Urinary bladder (tissue), 4 donors: ENCODE data around the gene SUMF1. TPM values are rescaled to one million over a fixed set of nuclear protein-coding genes. Genes with fewer than 3 reads are reported as not detected.

ENCODE experiments used
- DNase-seq: peaks from one replicate; pipeline ENCODE4 v3.0.0-alpha.2; 2015; ENCODE audit errors: extremely low spot score
- H3K27ac ChIP-seq: one replicate; pipeline ENCODE4 v1.5.1; 2013; ENCODE audit warnings: low read depth, mild to moderate bottlenecking, moderate library complexity
- H3K36me3 ChIP-seq: one replicate; pipeline ENCODE4 v1.6.1; 2013; ENCODE audit warnings: mild to moderate bottlenecking, moderate library complexity; ENCODE audit not compliant: insufficient read depth
- H3K4me1 ChIP-seq: one replicate; pipeline ENCODE4 v1.6.1; 2013; ENCODE audit warnings: mild to moderate bottlenecking, moderate library complexity; ENCODE audit not compliant: insufficient read depth
- H3K4me3 ChIP-seq: one replicate; pipeline ENCODE4 v1.5.1; 2013; ENCODE audit warnings: low read depth, low read length
- WGBS: extraction: QIAGEN DNeasy Blood & Tissue Kit; methylation state at CpG from one replicate; pipeline ENCODE4 v1.1.7; 2013; 5-methylcytosine and 5-hydroxymethylcytosine counted together
- polyA plus RNA-seq: library from polyadenylated mRNA; stranded (reverse); fragments of 200-250 nt; gene quantifications from one replicate; pipeline ENCODE4 v1.2.3, GENCODE V29; 2013
- total RNA-seq: library from RNA; depleted of rRNA; stranded (reverse); fragments of >200 nt; gene quantifications from one replicate; pipeline ENCODE4 v1.2.3, GENCODE V29; 2014
- donor health status: healthy with polysubstance abuse.
- donor health status: healthy.

SUMF1 gene
- total and polyA plus RNA-seq, 2 donors, result 26.4 to 51.2 TPM

DNA sequence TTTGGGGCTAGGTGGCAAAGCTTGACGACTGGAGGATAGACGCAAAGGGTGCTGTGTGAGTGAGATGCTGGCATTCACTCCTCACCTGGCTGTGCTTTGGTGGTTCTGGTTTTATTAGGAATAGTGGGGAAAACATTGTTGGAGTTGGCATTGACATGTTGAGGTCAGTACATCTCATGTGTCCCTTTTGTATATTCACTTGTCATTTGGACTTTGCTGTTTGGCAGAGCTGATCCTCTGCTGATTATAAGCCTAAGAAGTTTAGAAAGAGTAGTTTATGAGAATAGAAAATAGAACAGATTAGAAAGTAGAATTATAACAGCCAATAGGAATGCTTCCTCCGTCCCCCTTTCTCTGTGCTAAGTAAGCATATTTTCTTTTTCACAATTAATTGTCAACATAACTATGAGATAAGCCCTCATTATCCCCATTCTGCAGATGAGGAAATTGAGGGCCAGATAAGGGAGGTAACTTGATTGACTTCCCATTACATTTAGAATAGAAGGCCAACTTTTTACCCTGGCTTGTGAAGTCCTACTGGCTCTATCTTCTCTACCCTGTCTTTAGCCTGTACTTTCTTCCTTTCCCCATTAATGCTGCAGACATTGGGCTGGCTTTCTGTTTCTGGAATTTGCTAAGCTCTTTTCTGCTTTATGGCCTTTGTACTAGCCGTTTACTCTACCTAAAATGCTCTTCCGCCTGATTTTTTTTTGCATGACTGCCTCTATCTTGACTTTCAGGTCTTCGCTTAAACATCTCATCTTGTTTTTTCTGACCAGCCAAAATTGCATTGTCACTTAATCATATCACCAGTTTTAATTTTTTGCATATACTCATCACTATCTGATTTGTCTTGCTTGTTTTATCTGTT, 38.9 kb upstream of the SUMF1 start:
- no peaks in the 10 kb centered on the region for H3K36me3 ChIP-seq
- H3K4me3 ChIP-seq, result no peak overlapping the region
- 61% methylated on average over 6 of the region's 6 CpGs for WGBS
- H3K27ac ChIP-seq, result no peak overlapping the region
- DNase-seq, result no peak
- peaks cover 2% of the 10 kb centered on the region for H3K4me1 ChIP-seq

DNA sequence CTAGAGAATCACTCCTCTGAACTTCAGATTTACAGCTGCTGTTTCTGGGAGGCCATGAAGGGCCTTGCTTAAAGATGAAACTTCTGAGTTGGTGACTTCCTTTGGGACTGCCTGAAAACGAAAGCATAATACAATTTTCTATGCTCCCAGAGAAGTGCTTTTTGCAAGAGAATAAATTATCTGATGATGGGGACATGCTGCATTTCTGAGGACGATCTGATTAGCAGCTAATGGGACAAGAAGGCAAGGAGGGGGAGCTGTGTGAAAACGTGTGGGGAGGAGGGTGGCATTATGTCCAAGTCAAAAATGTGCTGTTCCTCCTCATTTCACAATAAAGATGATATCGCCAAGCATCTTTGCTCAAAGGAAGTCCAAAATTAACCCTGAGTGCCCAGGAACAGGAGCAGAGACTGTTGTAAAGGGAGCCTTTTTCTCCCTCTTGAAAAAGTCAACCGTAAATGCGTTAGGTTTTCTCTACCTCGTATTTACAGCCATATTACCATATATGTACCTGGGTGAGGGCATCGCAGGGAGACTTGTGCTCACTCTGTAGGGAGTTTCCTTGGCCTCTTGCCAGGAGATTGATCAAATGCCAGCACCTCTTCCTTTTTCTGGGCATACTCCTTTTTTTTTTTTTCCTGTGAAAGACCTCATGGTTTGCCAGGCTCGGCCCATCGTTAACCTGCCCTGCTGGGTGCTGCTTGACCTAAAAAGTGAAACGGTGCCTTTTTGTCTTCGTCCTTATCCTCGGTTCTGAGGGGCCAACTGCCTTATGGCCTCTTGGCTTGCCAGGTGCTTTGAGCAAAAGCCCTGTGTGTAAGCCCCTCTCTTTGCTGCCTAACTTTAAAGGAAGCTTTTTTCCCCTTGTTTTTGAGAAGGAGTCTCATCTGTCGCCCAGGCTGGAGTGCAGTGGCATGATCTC, 37.5 kb upstream of the SUMF1 start:
- Histone ChIP-seq H3K4me3 (no peak overlapping the region), H3K36me3 (no peaks in the 10 kb centered on the region), H3K4me1 (peaks cover 2% of the 10 kb centered on the region), H3K27ac (peak overlapping the region; percentile 11)
- DNase-seq, result no peak
- 18% methylated on average over 14 of the region's 14 CpGs for WGBS

DNA sequence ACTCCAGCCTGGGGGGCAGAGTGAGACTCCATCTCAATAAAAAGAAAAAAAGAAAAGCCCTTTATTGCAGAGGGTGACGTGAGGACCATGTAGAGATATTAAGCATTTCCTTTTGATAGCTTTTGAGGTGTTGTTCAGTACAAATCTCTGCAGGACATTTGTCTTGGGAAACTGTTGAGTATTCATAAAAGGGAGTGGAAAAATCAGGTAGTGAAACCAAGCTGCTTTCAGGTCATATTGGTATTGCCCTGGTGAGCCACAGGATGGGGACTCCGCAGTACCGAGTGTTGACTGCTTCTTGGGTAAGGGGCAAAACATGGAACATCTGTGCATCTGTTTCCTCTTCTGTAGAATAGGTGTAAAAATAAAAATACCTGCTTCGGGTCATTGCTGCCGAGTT, 36.0 kb upstream of the SUMF1 start:
- WGBS, result 82% methylated on average over 5 of the region's 5 CpGs
- peaks cover 2% of the 10 kb centered on the region for H3K4me1 ChIP-seq

DNA sequence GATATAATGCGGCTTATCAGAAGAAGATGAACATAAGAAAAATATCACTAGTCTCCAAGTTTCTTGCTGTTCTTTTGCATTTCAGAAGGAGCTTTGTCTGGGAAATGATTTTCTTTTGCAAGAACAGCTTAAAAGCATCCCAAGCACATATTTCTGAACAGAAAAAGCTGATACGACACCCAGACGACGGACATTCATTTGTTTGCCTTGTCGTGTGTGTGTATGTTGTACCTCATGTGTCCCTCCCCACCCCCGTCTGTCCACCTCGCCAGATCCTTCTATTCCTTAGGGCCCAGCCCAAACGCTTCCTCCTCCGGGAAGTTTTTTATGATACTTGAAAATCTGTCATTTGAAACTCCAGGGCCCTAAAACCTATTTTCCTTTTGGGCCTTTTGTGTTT, 34.9 kb upstream of the SUMF1 start:
- no peaks in the 10 kb centered on the region for H3K36me3 ChIP-seq
- DNase-seq, result no peak
- no peak overlapping the region for H3K4me3 ChIP-seq
- peaks cover 2% of the 10 kb centered on the region for H3K4me1 ChIP-seq
- H3K27ac ChIP-seq, result no peak overlapping the region
- WGBS, result 71% methylated on average over 9 of the region's 9 CpGs

More for the DNA sequence above, 36.0 kb upstream of the SUMF1 start:
- no peak for DNase-seq
- no peak overlapping the region for H3K4me3 ChIP-seq
- no peak overlapping the region for H3K27ac ChIP-seq
- H3K36me3 ChIP-seq, result no peaks in the 10 kb centered on the region

DNA sequence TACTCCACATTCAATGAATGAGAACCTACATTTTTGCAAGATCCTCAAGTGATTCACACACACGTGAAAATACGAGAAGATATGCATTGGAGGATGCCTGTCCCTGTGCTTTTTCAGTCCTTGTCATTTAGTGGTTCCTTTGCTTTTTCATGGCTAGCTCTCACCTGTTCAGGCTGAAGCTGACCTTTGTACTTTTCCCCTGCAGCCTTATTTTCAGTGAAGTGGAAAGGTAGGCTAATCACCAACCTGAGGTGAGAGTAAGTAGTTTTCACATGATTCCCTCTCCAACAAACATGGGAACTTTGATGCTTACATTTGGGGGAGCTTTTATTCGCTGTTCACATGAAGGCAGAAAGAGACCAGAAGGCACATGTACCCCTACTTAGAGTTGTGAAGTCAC, 34.4 kb upstream of the SUMF1 start:
- Histone ChIP-seq H3K27ac (no peak overlapping the region), H3K4me3 (no peak overlapping the region), H3K4me1 (peaks cover 2% of the 10 kb centered on the region), H3K36me3 (no peaks in the 10 kb centered on the region)
- WGBS, result 88% methylated on average over 3 of the region's 3 CpGs
- no peak for DNase-seq

DNA sequence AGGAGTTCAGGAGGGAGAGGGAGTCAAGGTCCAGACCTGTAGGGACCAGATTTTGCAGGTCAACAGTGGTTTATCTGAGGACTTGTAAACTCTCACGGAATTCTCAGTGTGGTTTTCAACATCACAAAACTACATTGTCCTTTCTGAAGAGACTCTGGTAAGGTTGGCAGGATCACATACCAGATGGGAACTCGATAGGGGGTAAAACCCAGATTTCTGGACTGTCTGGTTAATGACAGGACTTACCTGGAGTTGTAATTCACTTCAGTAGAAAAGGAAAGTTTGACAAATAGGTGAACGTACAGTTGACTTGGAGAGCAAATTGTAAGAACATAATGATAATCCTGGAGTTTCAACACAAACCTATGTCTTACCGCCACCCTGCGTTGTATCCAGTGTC, 31.4 kb upstream of the SUMF1 start:
- WGBS, result 81% methylated on average over 5 of the region's 5 CpGs
- Histone ChIP-seq H3K36me3 (no peaks in the 10 kb centered on the region), H3K27ac (no peak overlapping the region), H3K4me3 (no peak overlapping the region), H3K4me1 (no peaks in the 10 kb centered on the region)
- no peak for DNase-seq

DNA sequence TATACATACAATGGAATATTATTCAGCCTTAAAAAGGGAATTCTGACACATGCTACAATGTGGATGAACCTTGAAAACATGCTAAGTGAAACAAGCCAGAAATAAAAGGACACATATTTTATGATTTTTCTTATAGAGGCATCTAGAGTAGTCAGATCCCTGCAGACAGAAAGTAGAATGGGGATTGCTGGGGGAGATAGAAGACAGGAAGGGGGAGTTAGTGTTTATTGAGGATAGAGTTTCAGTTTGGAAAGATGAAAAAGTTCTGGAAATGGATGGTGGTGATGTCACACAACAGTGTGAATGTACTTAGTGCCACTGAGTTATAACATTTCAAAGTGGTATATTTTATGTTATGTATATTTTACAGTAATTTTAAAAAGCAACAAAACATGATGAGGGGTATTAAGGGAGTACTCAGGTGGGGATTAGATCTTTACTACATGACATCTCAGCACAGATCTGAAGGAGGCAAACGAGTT, 30.8 kb upstream of the SUMF1 start:
- Histone ChIP-seq H3K4me3 (no peak overlapping the region), H3K36me3 (no peaks in the 10 kb centered on the region), H3K4me1 (no peaks in the 10 kb centered on the region), H3K27ac (no peak overlapping the region)
- 51% methylated on average over 1 of the region's 1 CpG for WGBS
- DNase-seq, result no peak

DNA sequence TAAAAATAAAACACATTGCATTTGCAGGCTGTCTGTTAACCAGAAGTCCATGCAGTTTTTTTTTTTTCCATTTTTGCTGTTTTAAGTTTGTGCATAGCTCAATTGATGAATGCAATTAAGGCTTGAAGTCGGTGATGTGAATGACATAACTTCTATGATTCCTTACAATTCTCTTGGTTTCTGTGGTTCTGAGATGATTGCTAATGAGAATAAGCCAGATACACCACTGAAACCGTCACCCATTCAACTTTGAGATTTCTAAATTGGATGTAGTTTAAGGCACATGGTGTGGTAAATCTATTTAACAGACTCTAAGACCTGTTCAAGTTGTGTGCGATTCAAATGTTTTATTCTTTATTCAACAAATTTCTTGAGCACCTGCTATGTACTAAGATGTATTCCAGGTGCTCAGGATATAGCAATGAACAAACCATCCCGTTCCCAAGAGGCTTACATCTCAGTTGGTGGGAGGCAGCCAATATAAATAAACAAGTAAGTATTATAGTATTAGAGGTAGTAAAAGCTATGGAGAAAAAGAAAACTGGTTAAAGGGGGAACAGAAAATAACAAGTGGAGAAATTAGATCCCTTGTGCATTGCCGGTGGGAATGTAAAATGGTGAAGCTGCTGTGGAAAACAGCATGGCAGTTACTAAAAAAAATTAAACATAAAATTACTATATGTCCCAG, 30.1 kb upstream of the SUMF1 start:
- no peak for DNase-seq
- Histone ChIP-seq H3K4me1 (no peaks in the 10 kb centered on the region), H3K4me3 (no peak overlapping the region), H3K36me3 (no peaks in the 10 kb centered on the region), H3K27ac (no peak overlapping the region)
- WGBS, result 58% methylated on average over 5 of the region's 5 CpGs

DNA sequence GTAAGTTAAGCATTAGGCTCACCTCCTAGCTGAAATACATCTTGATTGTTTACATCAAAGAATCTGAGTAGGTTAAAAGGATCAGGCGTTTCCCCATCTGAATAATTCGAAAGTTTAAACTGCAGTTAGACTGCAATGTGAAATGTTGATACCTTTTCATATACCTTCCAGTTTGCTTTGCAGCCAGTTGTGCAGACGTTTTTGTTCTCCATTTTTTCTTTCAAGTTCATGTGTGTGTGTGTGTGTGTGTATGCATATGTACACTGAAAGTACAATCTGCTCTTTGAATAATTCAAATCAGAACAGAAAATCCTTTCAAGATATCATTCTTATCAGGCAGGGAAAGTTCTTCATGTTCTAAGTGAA, 29.0 kb upstream of the SUMF1 start:
- no peak for DNase-seq
- Histone ChIP-seq H3K4me3 (no peak overlapping the region), H3K36me3 (no peaks in the 10 kb centered on the region), H3K27ac (no peak overlapping the region), H3K4me1 (no peaks in the 10 kb centered on the region)
- WGBS, result 52% methylated on average over 3 of the region's 3 CpGs

DNA sequence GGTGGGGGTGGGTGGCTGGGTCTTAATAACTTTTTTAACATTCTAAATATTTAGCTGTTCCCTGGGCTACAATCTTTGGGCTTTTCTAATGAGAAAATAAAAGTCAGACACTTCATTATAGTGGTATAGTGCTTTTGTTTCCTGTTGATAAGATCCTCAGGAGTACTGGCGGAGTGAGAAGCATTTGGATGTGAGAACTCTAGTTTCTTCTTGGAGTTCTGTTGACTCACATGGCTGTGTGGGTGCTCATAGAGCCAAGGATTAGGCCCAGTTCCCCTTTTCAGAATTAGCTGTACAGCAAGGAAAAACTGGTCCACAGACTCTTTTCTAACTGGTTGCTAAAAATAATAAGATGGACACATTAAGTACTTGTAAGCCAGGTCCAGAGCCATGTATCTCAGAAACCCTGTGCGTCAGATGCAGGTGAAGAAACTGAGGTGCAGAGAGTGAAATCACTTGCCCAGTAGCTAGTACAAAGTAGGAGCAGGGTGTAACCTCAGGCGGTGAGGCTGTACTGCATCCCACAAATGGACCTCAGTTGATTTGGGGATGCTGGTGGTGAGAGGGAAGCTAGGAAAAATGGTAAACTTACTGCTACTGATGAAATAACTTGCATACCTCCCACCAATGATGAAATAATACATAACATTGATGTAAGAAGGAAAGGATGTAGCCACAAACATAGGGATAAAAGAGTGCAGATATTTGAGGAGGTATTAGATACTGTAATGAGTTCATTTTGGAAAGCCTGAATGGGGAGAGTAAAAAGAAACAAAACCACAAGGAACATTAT, 28.4 kb upstream of the SUMF1 start:
- WGBS, result 43% methylated on average over 3 of the region's 3 CpGs
- DNase-seq, result no peak
- Histone ChIP-seq H3K4me1 (no peaks in the 10 kb centered on the region), H3K36me3 (no peaks in the 10 kb centered on the region), H3K4me3 (no peak overlapping the region), H3K27ac (no peak overlapping the region)

DNA sequence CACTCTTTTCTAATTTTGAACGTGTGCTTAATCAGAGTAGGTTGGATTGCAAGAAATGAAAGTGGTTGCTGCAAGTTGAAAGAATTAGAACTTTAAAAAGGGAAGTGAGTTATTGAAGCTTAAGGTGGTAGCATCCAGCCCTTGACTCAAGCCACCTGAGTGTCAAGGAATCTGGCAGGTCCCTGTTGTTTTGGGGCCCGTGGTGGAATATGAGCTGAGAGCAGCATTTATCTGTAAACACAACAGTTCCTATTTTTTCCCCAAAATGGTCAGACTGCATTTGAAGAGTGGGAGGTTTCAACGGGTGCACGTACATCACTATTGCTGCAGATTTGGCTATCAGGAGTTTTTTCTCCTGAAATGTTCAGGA, 27.8 kb upstream of the SUMF1 start:
- 11% methylated on average over 4 of the region's 4 CpGs for WGBS
- Histone ChIP-seq H3K36me3 (no peaks in the 10 kb centered on the region), H3K4me1 (no peaks in the 10 kb centered on the region)

DNA sequence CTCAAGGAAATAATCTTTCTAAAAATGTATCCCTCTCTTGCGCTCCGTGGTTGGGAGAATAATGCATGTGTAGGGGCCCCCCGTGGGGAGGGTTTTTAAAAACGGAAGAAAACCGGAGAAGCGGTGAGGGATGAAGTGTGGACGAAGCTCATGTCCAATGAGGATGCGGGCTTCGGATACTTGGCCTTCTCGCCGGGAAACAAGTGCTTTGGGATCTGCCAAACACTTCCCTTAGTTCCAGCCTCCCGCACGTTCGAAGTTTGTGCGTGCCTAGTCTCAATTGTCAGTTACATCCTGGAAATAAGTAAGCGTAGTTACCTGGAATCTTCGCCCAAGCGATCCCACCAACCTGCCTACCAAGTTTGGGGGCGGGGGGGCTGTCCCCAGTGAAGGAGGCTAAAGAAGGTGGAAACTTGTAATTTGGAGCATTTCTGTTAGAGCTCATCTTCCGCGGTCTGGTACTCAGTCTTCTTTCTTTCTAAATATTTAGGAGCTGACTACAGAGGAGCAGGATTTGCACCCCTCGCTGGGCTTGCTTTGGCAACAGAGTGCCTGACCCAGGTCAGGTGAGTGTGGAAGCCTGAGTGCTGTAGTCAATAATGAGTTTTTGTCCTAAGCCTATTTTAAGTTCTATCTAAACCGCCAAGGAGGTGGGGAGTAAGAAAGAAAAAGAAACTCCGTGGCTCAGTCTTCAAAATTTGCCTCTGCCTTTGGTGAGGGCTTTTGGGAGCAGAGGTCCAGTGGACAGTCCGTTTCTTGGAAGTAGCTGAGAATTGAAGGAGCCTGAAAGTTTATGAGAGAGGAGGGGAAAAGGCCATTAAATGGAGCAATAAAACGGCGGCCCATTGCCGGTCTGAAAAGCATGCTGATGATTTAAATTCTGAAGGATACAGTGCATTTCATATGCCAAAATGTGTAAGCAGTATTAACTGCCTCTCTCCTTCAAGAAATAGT, 27.1 kb upstream of the SUMF1 start:
- H3K4me3 ChIP-seq, result peak overlapping the region; percentile 67
- H3K4me1 ChIP-seq, result no peaks in the 10 kb centered on the region
- no peak for DNase-seq
- WGBS, result 2% methylated on average over 28 of the region's 28 CpGs
- H3K36me3 ChIP-seq, result no peaks in the 10 kb centered on the region
- H3K27ac ChIP-seq, result no peak overlapping the region

More for the DNA sequence above, 27.8 kb upstream of the SUMF1 start:
- Histone ChIP-seq H3K27ac (no peak overlapping the region), H3K4me3 (peak overlapping the region; percentile 67)
- DNase-seq, result no peak
